ENCODE data around the gene IDE. TPM values are rescaled to one million over a fixed set of nuclear protein-coding genes. Genes with fewer than 3 reads are reported as not detected.

The IDE gene
- total and polyA plus RNA-seq, 2 of the 4 experiments (the other 2 are of a cell fraction): 9.3 to 27.4 TPM

- no peak for TF ChIP-seq FOS (IDR thresholded peaks at IDR 0.05; ENCODE audit: low read depth, low read length)
- Histone ChIP-seq H2BK120ac (ENCODE audit: low read depth, low read length) (no peak overlapping the region), H3K9me1 (ENCODE audit: insufficient read depth, low read length) (no peaks in the 10 kb centered on the region), H3K4me3 (ENCODE audit: insufficient read depth, low read depth, low read length) (no peak overlapping the region), H2BK15ac (ENCODE audit: low read depth, low read length) (no peak overlapping the region), H3K4ac (ENCODE audit: low read depth, low read length) (no peak overlapping the region), H3K27ac (ENCODE audit: insufficient read depth, low read length) (no peak overlapping the region), H3K4me1 (ENCODE audit: control insufficient read depth, insufficient read depth, low read length) (no peaks in the 10 kb centered on the region), H2AK9ac (replicated peaks; ENCODE audit: low read depth, low read length, poor library complexity) (no peak overlapping the region), H3K79me1 (ENCODE audit: low read depth in 1 of 2, low read length in 2 of 2) (no peaks in the 10 kb centered on the region), H2BK5ac (ENCODE audit: low read depth, low read length, poor library complexity, severe bottlenecking) (no peak overlapping the region), H3K9me3 (ENCODE audit: control insufficient read depth, insufficient read depth, low read length) (no peaks in the 10 kb centered on the region), H4K5ac (ENCODE audit: low read depth, low read length) (no peak overlapping the region), H2AFZ (replicated peaks; ENCODE audit: low read length, poor library complexity) (no peak overlapping the region), H3K56ac (ENCODE audit: extremely low read depth, insufficient read depth, low read length) (no peak overlapping the region), H4K91ac (ENCODE audit: insufficient read depth, low read depth, low read length) (no peak overlapping the region), H3K9ac (ENCODE audit: low read depth, low read length) (no peak overlapping the region), H2BK20ac (ENCODE audit: low read depth, low read length) (no peak overlapping the region), H4K20me1 (ENCODE audit: insufficient read depth, low read length) (no peaks in the 10 kb centered on the region), H2AK5ac (ENCODE audit: low read depth, low read length) (no peak overlapping the region), H3K18ac (ENCODE audit: low read depth, low read length) (no peak overlapping the region), H3K4me2 (ENCODE audit: low read depth, low read length) (no peak overlapping the region), H3K14ac (replicated peaks; ENCODE audit: low read depth, low read length) (no peak overlapping the region), H4K8ac (ENCODE audit: low read depth in 2 of 2, low read length in 2 of 2) (no peak overlapping the region), H3K36me3 (ENCODE audit: control insufficient read depth, insufficient read depth, low read length) (no peaks in the 10 kb centered on the region), H3K27me3 (ENCODE audit: control insufficient read depth, insufficient read depth, low read length) (peaks cover 11% of the 10 kb centered on the region), H3K23ac (ENCODE audit: low read depth, low read length) (no peak overlapping the region)
- dilution Hi-C loops (cut with HindIII; ENCODE audit: low sequenced_read_pairs, unreplicated experiment): no loop called here
- WGBS, 2 experiments (ENCODE audit: extremely low coverage in 2 of 2, insufficient read length in 1 of 2): no CpG with 5 or more reads among the region's 9 CpGs
- in situ Hi-C loops (cut with MboI; ENCODE audit: low sequenced_read_pairs): no loop called here
- BruUV-seq (replicated peaks): no TSS peak
- intact Hi-C loops (cut with micrococcal nuclease): no loop called here
- DNase-seq: no peak
- ChIA-PET CTCF (no interaction called here), POLR2A (ENCODE audit: unreplicated experiment) (no interaction called here)
- ATAC-seq (ENCODE audit: low read depth): no peak
Observed at GRCh38 chr10:92407305-92408016, 166.4 kb downstream of the IDE start.
